ENCODE measurements around the gene RGPD8.
"Not testable (repeated sequence)": the region's sequence is repeated elsewhere in the genome, so short reads cannot be mapped to it uniquely, and the experiment has no call there.

RGPD8 gene

GRCh38 chr2:112433480-112433879 is at the start of gene RGPD8:
RGPD8 (minus strand) TSS chr2:112433645; CDS start chr2:112433453, 192 bp downstream.
- H3K27ac ChIP-seq (ENCODE audit: low read length); H3K27me3 ChIP-seq (ENCODE audit: insufficient read depth, low read length); H3K9me3 ChIP-seq (ENCODE audit: insufficient read depth, low read depth, low read length); H3K4me1 ChIP-seq (ENCODE audit: insufficient read depth, low read length); H3K36me3 ChIP-seq (ENCODE audit: insufficient read depth, low read depth, low read length); H3K9ac ChIP-seq (ENCODE audit: low read depth, low read length): not testable (repeated sequence)
- peak within 1 kb of the TSS; percentile 54; the same call in 1 of the 2 replicates for H3K4me3 ChIP-seq (ENCODE audit: low read length)

DNA sequence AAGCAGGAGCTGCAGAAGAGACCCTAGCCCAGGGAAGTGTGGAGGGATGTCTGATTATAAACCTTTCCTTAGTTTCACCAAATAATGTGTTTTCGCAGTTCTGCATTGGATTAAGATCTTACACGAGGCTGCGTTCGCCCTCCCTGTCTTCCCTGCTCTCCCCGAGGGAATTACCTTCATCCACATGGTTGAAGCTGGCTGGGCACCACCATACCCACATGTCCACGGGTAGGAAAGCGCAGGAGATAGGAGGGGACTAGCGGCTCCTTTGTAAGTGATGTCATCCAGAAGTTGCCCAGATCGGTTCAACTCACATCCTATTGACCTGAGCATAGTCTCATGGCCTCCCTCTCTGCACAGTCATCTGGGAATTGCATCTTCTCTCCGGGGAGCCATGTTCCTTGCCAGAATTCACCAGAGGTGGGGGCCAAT is 49.6 kb upstream of the RGPD8 start:
- H3K27me3 ChIP-seq (ENCODE audit: insufficient read depth, low read length), result peaks cover 26% of the 10 kb centered on the region
- no peaks in the 10 kb centered on the region for H3K9me3 ChIP-seq (ENCODE audit: insufficient read depth, low read depth, low read length)
- H3K4me3 ChIP-seq (ENCODE audit: low read length), result peak overlapping the region; percentile 97
- no peak overlapping the region for H3K27ac ChIP-seq (ENCODE audit: low read length)
- peak overlapping the region; percentile 84; the same call in 1 of the 2 replicates for H3K9ac ChIP-seq (ENCODE audit: low read depth, low read length)
- H3K36me3 ChIP-seq (ENCODE audit: insufficient read depth, low read depth, low read length), result peaks cover 27% of the 10 kb centered on the region
- H3K4me1 ChIP-seq (ENCODE audit: insufficient read depth, low read length), result peaks cover 7% of the 10 kb centered on the region; the same call in 1 of the 2 replicates

- Histone ChIP-seq H3K27ac (ENCODE audit: low read length) (no peak overlapping the region), H3K36me3 (ENCODE audit: insufficient read depth, low read depth, low read length) (peaks cover 23% of the 10 kb centered on the region), H3K9ac (ENCODE audit: low read depth, low read length) (peak overlapping the region; percentile 84), H3K4me1 (ENCODE audit: insufficient read depth, low read length) (peaks cover 7% of the 10 kb centered on the region; the same call in 1 of the 2 replicates), H3K4me3 (ENCODE audit: low read length) (peak overlapping the region; percentile 97), H3K9me3 (ENCODE audit: insufficient read depth, low read depth, low read length) (no peaks in the 10 kb centered on the region), H3K27me3 (ENCODE audit: insufficient read depth, low read length) (peaks cover 26% of the 10 kb centered on the region)
Observed at GRCh38 chr2:112482309-112483041, 49.0 kb upstream of the RGPD8 start.

- no peak within 1 kb of the TSS for H3K27ac ChIP-seq (ENCODE audit: low read length)
- H3K9me3 ChIP-seq (ENCODE audit: insufficient read depth, low read depth, low read length), result no peaks in the 10 kb centered on the region
- peak within 1 kb of the TSS; percentile 97 for H3K4me3 ChIP-seq (ENCODE audit: low read length)
- H3K4me1 ChIP-seq (ENCODE audit: insufficient read depth, low read length), result peaks cover 7% of the 10 kb centered on the region; the same call in 1 of the 2 replicates
- peak within 1 kb of the TSS; percentile 86 for H3K9ac ChIP-seq (ENCODE audit: low read depth, low read length)
- H3K27me3 ChIP-seq (ENCODE audit: insufficient read depth, low read length), result peaks cover 26% of the 10 kb centered on the region
- peaks cover 15% of the 10 kb centered on the region for H3K36me3 ChIP-seq (ENCODE audit: insufficient read depth, low read depth, low read length)
Observed at GRCh38 chr2:112481528-112482233, 48.2 kb upstream of the RGPD8 start, which contains the start of gene TTL. TTL (plus strand) TSS chr2:112482156; CDS start chr2:112482345, 189 bp downstream.

DNA sequence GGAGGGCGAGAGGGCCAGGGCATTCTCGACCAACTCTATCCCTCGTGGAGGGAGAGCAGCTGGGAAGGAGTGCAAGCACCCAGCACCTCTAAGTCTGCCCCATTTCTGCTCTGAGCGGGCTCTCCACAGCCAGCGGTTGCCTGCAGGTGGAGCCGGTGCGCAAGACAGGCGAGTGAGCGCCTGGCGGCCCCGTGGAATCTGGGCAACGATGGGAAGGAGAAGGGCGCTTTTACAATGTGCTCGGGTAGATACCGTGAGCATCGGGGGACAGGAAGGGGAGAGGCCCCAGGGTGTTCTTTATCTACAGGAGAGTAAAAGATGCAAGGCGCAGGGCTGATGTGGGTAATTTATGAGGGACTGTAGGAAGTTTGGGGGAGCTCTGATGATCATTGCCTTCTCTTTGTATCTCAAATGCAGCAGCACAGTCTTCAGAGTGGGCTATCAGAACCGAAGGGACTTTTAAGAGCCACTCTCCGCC is 47.6 kb upstream of the RGPD8 start:
- Histone ChIP-seq H3K9ac (ENCODE audit: low read depth, low read length) (peak overlapping the region; percentile 86; the same call in 1 of the 2 replicates), H3K4me1 (ENCODE audit: insufficient read depth, low read length) (peaks cover 7% of the 10 kb centered on the region; the same call in 1 of the 2 replicates), H3K36me3 (ENCODE audit: insufficient read depth, low read depth, low read length) (peaks cover 9% of the 10 kb centered on the region), H3K27ac (ENCODE audit: low read length) (no peak overlapping the region), H3K4me3 (ENCODE audit: low read length) (peak overlapping the region; percentile 80), H3K9me3 (ENCODE audit: insufficient read depth, low read depth, low read length) (no peaks in the 10 kb centered on the region), H3K27me3 (ENCODE audit: insufficient read depth, low read length) (peaks cover 26% of the 10 kb centered on the region)

GRCh38 chr2:112480530-112481049 is 47.1 kb upstream of the RGPD8 start:
- H3K27me3 ChIP-seq (ENCODE audit: insufficient read depth, low read length), result peaks cover 26% of the 10 kb centered on the region
- peaks cover 5% of the 10 kb centered on the region for H3K36me3 ChIP-seq (ENCODE audit: insufficient read depth, low read depth, low read length)
- peak overlapping the region; percentile 86; the same call in 1 of the 2 replicates for H3K9ac ChIP-seq (ENCODE audit: low read depth, low read length)
- H3K4me3 ChIP-seq (ENCODE audit: low read length), result peak overlapping the region; percentile 80
- peaks cover 7% of the 10 kb centered on the region; the same call in 1 of the 2 replicates for H3K4me1 ChIP-seq (ENCODE audit: insufficient read depth, low read length)
- no peaks in the 10 kb centered on the region for H3K9me3 ChIP-seq (ENCODE audit: insufficient read depth, low read depth, low read length)
- H3K27ac ChIP-seq (ENCODE audit: low read length), result no peak overlapping the region

- Histone ChIP-seq H3K9ac (ENCODE audit: low read depth, low read length) (no peak overlapping the region), H3K36me3 (ENCODE audit: insufficient read depth, low read depth, low read length) (no peaks in the 10 kb centered on the region), H3K27ac (ENCODE audit: low read length) (no peak overlapping the region), H3K27me3 (ENCODE audit: insufficient read depth, low read length) (peaks cover 15% of the 10 kb centered on the region; the same call in 1 of the 2 replicates), H3K4me3 (ENCODE audit: low read length) (no peak overlapping the region), H3K9me3 (ENCODE audit: insufficient read depth, low read depth, low read length) (no peaks in the 10 kb centered on the region), H3K4me1 (ENCODE audit: insufficient read depth, low read length) (no peaks in the 10 kb centered on the region)
Observed at GRCh38 chr2:112476434-112476833, 43.0 kb upstream of the RGPD8 start.

DNA sequence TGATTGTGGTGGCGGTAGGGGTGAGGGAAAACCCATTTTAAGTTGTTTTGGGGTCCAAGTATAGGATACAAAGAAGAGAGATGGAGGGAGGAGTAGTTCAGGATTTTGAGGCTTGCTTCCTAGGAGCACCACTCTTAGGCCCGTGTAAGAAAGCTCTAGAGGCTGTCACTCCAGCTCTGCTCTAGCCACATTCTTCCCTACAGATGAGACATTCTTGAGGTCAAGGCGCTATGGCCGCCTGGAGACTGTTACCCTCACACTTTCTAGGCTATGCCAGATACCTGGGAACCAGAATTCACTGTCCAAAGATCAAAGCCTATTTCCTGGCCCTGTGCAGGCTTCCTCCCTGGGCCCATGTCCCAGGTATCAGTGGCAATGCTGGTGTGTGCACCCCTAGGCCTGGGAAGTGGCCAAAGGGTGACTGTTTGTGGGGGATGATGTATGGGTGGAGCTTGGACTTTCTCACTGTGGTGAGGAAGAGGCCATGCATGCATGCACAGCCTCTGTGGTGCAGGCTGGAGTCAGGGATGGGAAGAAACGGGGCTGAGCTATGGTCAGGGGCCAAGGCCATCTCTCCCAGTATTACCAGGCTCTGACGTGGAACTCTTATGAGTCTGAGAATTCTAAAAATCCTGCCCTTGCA is 41.5 kb upstream of the RGPD8 start:
- no peak overlapping the region for H3K9ac ChIP-seq (ENCODE audit: low read depth, low read length)
- H3K27me3 ChIP-seq (ENCODE audit: insufficient read depth, low read length), result peaks cover 5% of the 10 kb centered on the region; the same call in 1 of the 2 replicates
- no peaks in the 10 kb centered on the region for H3K9me3 ChIP-seq (ENCODE audit: insufficient read depth, low read depth, low read length)
- H3K4me3 ChIP-seq (ENCODE audit: low read length), result no peak overlapping the region
- H3K27ac ChIP-seq (ENCODE audit: low read length), result no peak overlapping the region
- H3K36me3 ChIP-seq (ENCODE audit: insufficient read depth, low read depth, low read length), result no peaks in the 10 kb centered on the region
- H3K4me1 ChIP-seq (ENCODE audit: insufficient read depth, low read length), result no peaks in the 10 kb centered on the region

GRCh38 chr2:112472547-112473263 is 39.3 kb upstream of the RGPD8 start:
- Histone ChIP-seq H3K4me3 (ENCODE audit: low read length) (no peak overlapping the region), H3K27ac (ENCODE audit: low read length) (no peak overlapping the region), H3K27me3 (ENCODE audit: insufficient read depth, low read length) (no peaks in the 10 kb centered on the region), H3K9me3 (ENCODE audit: insufficient read depth, low read depth, low read length) (no peaks in the 10 kb centered on the region), H3K9ac (ENCODE audit: low read depth, low read length) (no peak overlapping the region), H3K4me1 (ENCODE audit: insufficient read depth, low read length) (no peaks in the 10 kb centered on the region), H3K36me3 (ENCODE audit: insufficient read depth, low read depth, low read length) (no peaks in the 10 kb centered on the region)

DNA sequence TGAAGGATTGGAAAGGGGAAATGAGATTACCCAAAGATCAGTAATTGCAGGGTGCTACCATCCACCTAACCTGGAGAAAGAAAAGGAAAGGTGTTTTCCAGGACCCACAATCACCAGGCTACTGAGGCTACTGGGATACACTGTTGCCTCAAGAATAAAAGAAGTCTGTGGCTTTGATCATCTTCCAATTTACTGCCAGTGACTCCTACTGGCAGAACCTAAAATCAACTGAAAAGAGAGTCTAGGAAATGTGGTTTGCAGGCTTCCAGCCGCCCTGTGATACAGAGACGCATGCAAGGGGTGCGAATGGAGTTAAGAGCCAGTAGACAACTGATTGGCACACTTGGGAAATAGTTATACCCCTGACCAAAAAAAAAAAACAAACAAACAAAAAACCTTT is 31.9 kb upstream of the RGPD8 start:
- no peak overlapping the region for H3K4me3 ChIP-seq (ENCODE audit: low read length)

GRCh38 chr2:112463256-112463655 is 29.8 kb upstream of the RGPD8 start:
- Histone ChIP-seq H3K36me3 (ENCODE audit: insufficient read depth, low read depth, low read length) (no peaks in the 10 kb centered on the region), H3K4me1 (ENCODE audit: insufficient read depth, low read length) (no peaks in the 10 kb centered on the region), H3K27ac (ENCODE audit: low read length) (no peak overlapping the region)

More for the DNA sequence above, 31.9 kb upstream of the RGPD8 start:
- H3K27ac ChIP-seq (ENCODE audit: low read length), result no peak overlapping the region
- H3K4me1 ChIP-seq (ENCODE audit: insufficient read depth, low read length), result no peaks in the 10 kb centered on the region
- no peaks in the 10 kb centered on the region for H3K36me3 ChIP-seq (ENCODE audit: insufficient read depth, low read depth, low read length)
- no peaks in the 10 kb centered on the region for H3K27me3 ChIP-seq (ENCODE audit: insufficient read depth, low read length)
- no peak overlapping the region for H3K9ac ChIP-seq (ENCODE audit: low read depth, low read length)
- H3K9me3 ChIP-seq (ENCODE audit: insufficient read depth, low read depth, low read length), result no peaks in the 10 kb centered on the region

More at GRCh38 chr2:112463256-112463655, 29.8 kb upstream of the RGPD8 start:
- Histone ChIP-seq H3K9me3 (ENCODE audit: insufficient read depth, low read depth, low read length) (no peaks in the 10 kb centered on the region), H3K4me3 (ENCODE audit: low read length) (no peak overlapping the region), H3K27me3 (ENCODE audit: insufficient read depth, low read length) (no peaks in the 10 kb centered on the region), H3K9ac (ENCODE audit: low read depth, low read length) (no peak overlapping the region)
